Fibroblast of lung (primary cell): ENCODE measurements around the gene THBS1. TPM values are rescaled to one million over a fixed set of nuclear protein-coding genes. Genes with fewer than 3 reads are reported as not detected.

Experiments
- DNase-seq, 2 donors: peaks; one replicate each; pipeline versions ENCODE4 v3.0.0 to v3.0.0-alpha.2; 2010; ENCODE audit warnings: low read depth in 2 of 2
- H2AFZ ChIP-seq: 2 replicates; pipeline ENCODE4 v1.5.1; 2012; ENCODE audit warnings: low read length, control low read depth, inconsistent platforms
- H3K27ac ChIP-seq: 2 replicates; pipeline ENCODE4 v1.5.1; 2011; ENCODE audit warnings: low read length, control low read depth; ENCODE audit not compliant: insufficient read depth
- H3K27me3 ChIP-seq: 2 replicates; pipeline ENCODE4 v1.5.1; 2011; ENCODE audit warnings: mild to moderate bottlenecking, low read length; ENCODE audit not compliant: control insufficient read depth, insufficient read depth
- H3K36me3 ChIP-seq: 2 replicates; pipeline ENCODE4 v1.5.1; 2011; ENCODE audit warnings: low read length; ENCODE audit not compliant: control insufficient read depth, insufficient read depth
- H3K4me1 ChIP-seq: 2 replicates; pipeline ENCODE4 v1.5.1; 2011; ENCODE audit warnings: low read length; ENCODE audit not compliant: control insufficient read depth, insufficient read depth; ENCODE audit errors: extremely low read depth
- H3K4me2 ChIP-seq: 2 replicates; pipeline ENCODE4 v1.5.1; 2011; ENCODE audit warnings: low read length, control low read depth; ENCODE audit not compliant: insufficient read depth; ENCODE audit errors: extremely low read depth
- H3K4me3 ChIP-seq, 4 experiments: fragments of 200-600 bp in 1 of 4; sonication (generic) in 1 of 4; replicated peaks in 1 of 4; 2 replicates each; pipeline ENCODE4 v1.5.1; 2011 to 2016; ENCODE audit warnings: low read length in 4 of 4, low read depth in 3 of 4, mild to moderate bottlenecking in 3 of 4, control low read depth in 2 of 4, inconsistent platforms in 1 of 4, mixed read lengths in 1 of 4; ENCODE audit not compliant: insufficient read depth in 1 of 4; ENCODE audit errors: control extremely low read depth in 1 of 4
- H3K79me2 ChIP-seq: 2 replicates; pipeline ENCODE4 v1.5.1; 2012; ENCODE audit warnings: mild to moderate bottlenecking, low read length, inconsistent platforms; ENCODE audit not compliant: control insufficient read depth, insufficient read depth
- H3K9ac ChIP-seq: 2 replicates; pipeline ENCODE4 v1.5.1; 2011; ENCODE audit warnings: mild to moderate bottlenecking, low read length, control low read depth; ENCODE audit not compliant: insufficient read depth
- H3K9me3 ChIP-seq: 2 replicates; pipeline ENCODE4 v1.5.1; 2012; ENCODE audit warnings: low read depth, low read length; ENCODE audit not compliant: control insufficient read depth, insufficient read depth
- H4K20me1 ChIP-seq: 2 replicates; pipeline ENCODE4 v1.5.1; 2011; ENCODE audit warnings: low read length; ENCODE audit not compliant: control insufficient read depth, insufficient read depth; ENCODE audit errors: extremely low read depth
- EZH2 ChIP-seq: IDR thresholded peaks from 2 replicates; pipeline ENCODE4 v1.5.1; 2012; ENCODE audit warnings: low read length, control low read depth, mild to moderate bottlenecking; ENCODE audit errors: missing control alignments
- polyA plus RNA-seq, 2 donors: library from polyadenylated mRNA; depleted of rRNA in 1 of 2; stranded (reverse) in 1 of 2; unstranded in 1 of 2; fragments of >200 nt; gene quantifications; 2 replicates each; pipeline ENCODE4 v1.2.1, GENCODE V29; 2011 to 2012; ENCODE audit warnings: missing spikeins in 1 of 2
- total RNA-seq: library from RNA; depleted of rRNA; stranded (reverse); fragments of >200 nt; gene quantifications from 2 replicates; pipeline ENCODE4 v1.2.1, GENCODE V29; 2014
- TF ChIP-seq, protein P1 (sequence below), 2 donors: IDR thresholded peaks in 1 of 2; conservative IDR thresholded peaks in 1 of 2; 1 replicate in 1 of 2; 2 replicates in 1 of 2; pipeline ENCODE4 v1.5.1; 2011 to 2012; ENCODE audit warnings: low read length in 2 of 2, control low read depth in 1 of 2, inconsistent platforms in 1 of 2, low read depth in 1 of 2, mild to moderate bottlenecking in 1 of 2

The THBS1 gene
- total and polyA plus RNA-seq, 2 donors (not counting 1 experiment from before 2014, with no cell fraction given): 1,512 to 1,745 TPM

GRCh38 chr15:39589815-39590644 lies 9.2 kb downstream of the THBS1 start:
- DNase-seq: peak in 1 of 2 donors; percentile 20
- Histone ChIP-seq H3K9me3 (no peaks in the 10 kb centered on the region), H3K9ac (no peak overlapping the region), H3K27me3 (no peaks in the 10 kb centered on the region), H2AFZ (no peak overlapping the region), H3K4me2 (no peak overlapping the region), H3K79me2 (peaks cover 34% of the 10 kb centered on the region), H3K4me1 (peaks cover 12% of the 10 kb centered on the region), H3K4me3 (peak overlapping the region in 1 of 4 experiments; percentile 96), H4K20me1 (peaks cover 10% of the 10 kb centered on the region), H3K36me3 (peaks cover 60% of the 10 kb centered on the region), H3K27ac (no peak overlapping the region)
- TF ChIP-seq, protein P1, sequence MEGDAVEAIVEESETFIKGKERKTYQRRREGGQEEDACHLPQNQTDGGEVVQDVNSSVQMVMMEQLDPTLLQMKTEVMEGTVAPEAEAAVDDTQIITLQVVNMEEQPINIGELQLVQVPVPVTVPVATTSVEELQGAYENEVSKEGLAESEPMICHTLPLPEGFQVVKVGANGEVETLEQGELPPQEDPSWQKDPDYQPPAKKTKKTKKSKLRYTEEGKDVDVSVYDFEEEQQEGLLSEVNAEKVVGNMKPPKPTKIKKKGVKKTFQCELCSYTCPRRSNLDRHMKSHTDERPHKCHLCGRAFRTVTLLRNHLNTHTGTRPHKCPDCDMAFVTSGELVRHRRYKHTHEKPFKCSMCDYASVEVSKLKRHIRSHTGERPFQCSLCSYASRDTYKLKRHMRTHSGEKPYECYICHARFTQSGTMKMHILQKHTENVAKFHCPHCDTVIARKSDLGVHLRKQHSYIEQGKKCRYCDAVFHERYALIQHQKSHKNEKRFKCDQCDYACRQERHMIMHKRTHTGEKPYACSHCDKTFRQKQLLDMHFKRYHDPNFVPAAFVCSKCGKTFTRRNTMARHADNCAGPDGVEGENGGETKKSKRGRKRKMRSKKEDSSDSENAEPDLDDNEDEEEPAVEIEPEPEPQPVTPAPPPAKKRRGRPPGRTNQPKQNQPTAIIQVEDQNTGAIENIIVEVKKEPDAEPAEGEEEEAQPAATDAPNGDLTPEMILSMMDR (conservative IDR thresholded peaks at IDR 0.05 in 1 of 2, IDR thresholded peaks at IDR 0.05 in 1 of 2; ENCODE audit: low read depth in 1 of 2, low read length in 2 of 2): no peak
- no peak for TF ChIP-seq EZH2

- Histone ChIP-seq H3K36me3 (peaks cover 55% of the 10 kb centered on the region), H3K4me3 (peak overlapping the region in 1 of 4 experiments; percentile 96), H3K9ac (no peak overlapping the region), H3K4me2 (peak overlapping the region; percentile 11), H3K27ac (no peak overlapping the region), H3K9me3 (no peaks in the 10 kb centered on the region), H2AFZ (no peak overlapping the region), H4K20me1 (peaks cover 7% of the 10 kb centered on the region), H3K79me2 (peaks cover 22% of the 10 kb centered on the region), H3K27me3 (no peaks in the 10 kb centered on the region), H3K4me1 (peaks cover 5% of the 10 kb centered on the region)
- TF ChIP-seq, protein P1 (conservative IDR thresholded peaks at IDR 0.05 in 1 of 2, IDR thresholded peaks at IDR 0.05 in 1 of 2; ENCODE audit: low read depth in 1 of 2, low read length in 2 of 2): no peak
- no peak for TF ChIP-seq EZH2
- DNase-seq: peak; percentile 3 to 23
Observed at GRCh38 chr15:39591141-39591895, 10.4 kb downstream of the THBS1 start.

DNA sequence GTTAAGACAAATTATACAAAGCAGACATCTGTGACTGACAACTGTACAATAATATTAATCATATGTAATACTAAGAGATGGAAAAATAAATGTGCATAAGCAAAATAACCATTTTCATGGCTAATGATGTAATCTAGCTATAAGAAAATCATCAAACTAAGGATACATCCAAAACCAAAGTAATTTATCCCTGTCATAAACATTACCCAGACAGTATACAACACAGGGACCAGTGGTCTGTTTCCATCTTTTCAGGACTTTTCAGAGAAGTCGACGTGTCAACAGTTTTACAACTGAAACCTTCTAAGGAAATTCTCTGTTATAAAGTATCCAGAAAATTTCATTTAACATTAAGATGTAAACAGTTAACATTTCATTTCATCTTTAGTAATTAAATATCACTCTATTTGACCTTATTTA lies 11.0 kb downstream of the THBS1 start:
- H3K4me2 ChIP-seq: no peak overlapping the region
- TF ChIP-seq, protein P1 (conservative IDR thresholded peaks at IDR 0.05 in 1 of 2, IDR thresholded peaks at IDR 0.05 in 1 of 2; ENCODE audit: low read depth in 1 of 2, low read length in 2 of 2): no peak
- no peak for TF ChIP-seq EZH2
- H3K36me3 ChIP-seq: peaks cover 51% of the 10 kb centered on the region
- H3K4me1 ChIP-seq: peaks cover 5% of the 10 kb centered on the region
- no peaks in the 10 kb centered on the region for H3K9me3 ChIP-seq
- H3K9ac ChIP-seq: no peak overlapping the region
- H3K27me3 ChIP-seq: no peaks in the 10 kb centered on the region
- H3K4me3 ChIP-seq: peak overlapping the region in 1 of 4 experiments; percentile 96
- H3K79me2 ChIP-seq: peaks cover 19% of the 10 kb centered on the region
- no peak overlapping the region for H3K27ac ChIP-seq
- no peak overlapping the region for H2AFZ ChIP-seq
- DNase-seq: no peak
- H4K20me1 ChIP-seq: peaks cover 7% of the 10 kb centered on the region
